ENCODE measurements around the gene CHD9.
"Not testable (repeated sequence)": the region's sequence is repeated elsewhere in the genome, so short reads cannot be mapped to it uniquely, and the experiment has no call there.

The CHD9 gene

GRCh38 chr16:53207810-53208752 is 153.3 kb downstream of the CHD9 start:
- peak; percentile 89 for DNase-seq (ENCODE audit: low spot score)

DNA sequence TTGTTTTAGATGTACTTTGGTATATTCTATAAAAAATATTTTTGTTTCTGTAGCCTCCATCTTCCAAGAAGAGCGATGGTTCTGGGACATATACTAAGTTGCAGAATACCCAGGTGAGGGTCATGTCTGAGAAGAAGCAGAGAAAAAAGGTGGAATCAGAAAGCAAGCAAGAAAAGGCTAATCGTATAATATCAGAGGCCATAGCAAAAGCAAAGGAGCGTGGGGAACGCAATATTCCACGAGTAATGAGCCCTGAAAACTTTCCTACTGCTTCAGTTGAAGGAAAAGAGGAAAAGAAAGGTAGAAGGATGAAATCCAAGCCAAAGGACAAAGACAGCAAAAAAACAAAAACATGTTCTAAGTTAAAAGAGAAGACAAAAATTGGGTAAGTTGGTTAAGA is 154.6 kb downstream of the CHD9 start:
- DNase-seq (ENCODE audit: low spot score) = no peak

DNA sequence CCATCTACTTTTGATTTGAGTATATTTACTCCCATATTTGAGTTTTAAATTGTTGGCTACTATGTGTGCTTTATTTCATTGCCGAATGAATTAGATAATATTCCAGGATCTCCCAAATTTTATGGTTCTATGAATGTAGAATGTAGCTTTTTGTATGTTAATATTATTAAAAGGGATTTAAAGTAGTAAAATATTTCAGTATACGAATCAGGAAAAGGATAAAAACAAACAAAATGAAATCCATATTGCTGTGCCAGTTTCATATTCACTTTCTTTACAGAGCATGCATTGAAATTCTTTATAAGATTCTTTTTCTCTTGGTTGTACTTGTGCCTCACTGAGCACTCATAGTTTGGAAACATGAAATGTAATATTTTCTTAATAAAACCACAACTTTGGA is 155.1 kb downstream of the CHD9 start:
- no peak for DNase-seq (ENCODE audit: low spot score)

DNA sequence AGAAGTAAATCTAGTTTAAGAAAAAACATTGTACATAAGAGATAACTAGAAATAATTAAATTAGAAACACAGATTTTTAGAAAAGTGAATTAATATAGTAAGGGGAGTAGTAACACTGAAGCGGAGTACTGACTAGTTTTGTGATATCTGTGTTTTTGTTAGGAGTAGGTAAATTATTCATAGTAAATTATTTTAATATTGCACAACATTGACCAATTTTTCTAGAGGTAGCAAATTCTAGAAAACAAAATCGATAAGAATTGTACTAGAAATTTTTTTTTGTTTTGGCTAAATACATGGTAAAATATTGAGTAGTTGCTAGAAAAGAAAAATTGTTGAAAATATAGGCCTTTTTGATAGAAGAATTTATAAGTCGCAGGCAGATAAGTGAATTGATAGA is 156.5 kb downstream of the CHD9 start:
- no peak for DNase-seq (ENCODE audit: low spot score)

GRCh38 chr16:53212893-53213223 is 158.1 kb downstream of the CHD9 start:
- no peak for DNase-seq (ENCODE audit: low spot score)

GRCh38 chr16:53213542-53213941 is 158.8 kb downstream of the CHD9 start:
- DNase-seq (ENCODE audit: low spot score) = no peak

DNA sequence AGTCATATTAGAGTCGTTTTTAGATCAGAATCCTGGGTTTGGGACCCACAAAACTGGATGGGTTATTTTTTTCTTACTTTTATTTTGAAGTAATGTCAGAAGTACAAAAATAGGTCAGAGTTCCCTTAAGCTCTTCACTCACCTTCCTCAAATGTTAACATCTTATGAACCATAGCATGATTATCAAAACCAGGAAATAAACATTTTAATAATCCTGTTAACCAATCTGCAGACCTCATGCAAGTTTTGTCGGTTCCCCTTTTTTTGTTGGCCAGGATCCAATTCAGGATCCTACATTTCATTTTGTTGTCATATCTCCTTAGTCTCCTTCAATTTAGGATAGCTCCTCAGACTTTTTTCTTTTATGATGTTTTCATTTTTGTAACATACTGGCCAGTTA is 162.0 kb downstream of the CHD9 start:
- DNase-seq (ENCODE audit: low spot score) = no peak

DNA sequence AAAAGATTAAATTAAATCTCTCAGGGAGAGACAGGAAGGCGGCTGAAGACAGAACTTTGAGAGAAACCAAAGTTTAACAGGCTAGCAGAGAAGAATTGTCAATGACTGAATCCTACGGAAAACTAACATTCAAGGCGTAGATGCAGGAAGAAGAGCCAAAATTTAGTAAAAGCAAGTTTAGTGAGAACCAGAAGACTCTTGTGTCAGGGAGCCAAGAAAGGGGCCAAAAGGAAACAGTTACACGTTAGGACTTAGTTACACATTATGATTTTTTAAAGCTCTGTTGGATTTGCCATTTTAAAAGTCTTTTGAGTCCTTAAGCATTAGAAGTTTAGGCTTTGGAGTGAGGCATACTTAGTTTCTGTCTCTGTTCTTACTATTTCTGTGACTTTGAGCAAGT is 164.6 kb downstream of the CHD9 start:
- DNase-seq (ENCODE audit: low spot score) = no peak

- no peak for DNase-seq (ENCODE audit: low spot score)
Measured at GRCh38 chr16:53219795-53220454, 165.1 kb downstream of the CHD9 start.

GRCh38 chr16:53220585-53220984 is 165.8 kb downstream of the CHD9 start:
- peak; percentile 45 for DNase-seq (ENCODE audit: low spot score)

DNA sequence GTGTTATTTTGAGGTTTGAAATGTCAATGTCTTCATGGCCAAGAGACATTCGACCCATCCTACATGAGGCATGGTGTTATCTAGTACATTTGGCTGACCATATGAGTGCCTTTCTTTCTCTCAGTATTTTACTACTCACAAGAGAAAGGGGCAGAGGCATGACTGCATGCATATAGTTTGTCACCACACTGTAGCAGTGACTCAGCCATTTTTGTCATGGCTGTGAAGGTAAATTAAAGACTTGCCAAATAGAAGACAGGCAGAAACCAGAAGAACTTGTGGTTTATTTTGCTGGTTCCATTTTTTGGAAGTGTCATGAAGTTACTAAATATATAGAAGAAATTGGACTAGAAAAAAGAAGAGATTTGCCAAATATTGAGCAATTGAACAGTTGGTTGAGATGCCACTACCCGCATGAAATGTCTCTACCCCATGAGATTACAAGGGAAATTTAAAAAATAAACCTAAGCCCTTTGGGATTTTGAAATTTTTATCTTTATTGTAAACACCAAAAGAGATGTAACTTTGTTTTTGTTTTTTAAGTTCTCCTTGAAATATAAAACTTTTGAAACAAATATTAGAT is 170.3 kb downstream of the CHD9 start:
- no peak for DNase-seq (ENCODE audit: low spot score)

- no peak for DNase-seq (ENCODE audit: low spot score)
Measured at GRCh38 chr16:53232826-53233529, 178.2 kb downstream of the CHD9 start.

DNA sequence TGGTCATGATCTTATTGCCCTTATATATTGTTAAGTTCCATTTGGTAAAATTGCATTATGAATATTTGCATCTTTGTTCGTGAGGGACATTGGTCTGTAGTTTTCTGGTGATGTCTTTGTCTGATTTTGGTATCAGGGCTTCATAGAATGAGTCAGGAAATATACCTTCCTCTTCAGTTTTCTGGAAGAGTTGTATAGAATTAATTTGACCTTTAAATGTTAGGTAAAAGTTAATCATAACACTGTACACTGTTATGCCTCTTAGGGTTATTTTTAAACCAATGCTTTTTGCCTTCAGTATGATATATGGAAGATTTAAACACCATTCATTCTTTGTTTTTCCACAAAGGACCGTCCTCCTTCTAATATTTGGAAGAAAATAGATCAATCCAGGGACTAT is 180.0 kb downstream of the CHD9 start:
- DNase-seq (ENCODE audit: low spot score) = no peak

DNA sequence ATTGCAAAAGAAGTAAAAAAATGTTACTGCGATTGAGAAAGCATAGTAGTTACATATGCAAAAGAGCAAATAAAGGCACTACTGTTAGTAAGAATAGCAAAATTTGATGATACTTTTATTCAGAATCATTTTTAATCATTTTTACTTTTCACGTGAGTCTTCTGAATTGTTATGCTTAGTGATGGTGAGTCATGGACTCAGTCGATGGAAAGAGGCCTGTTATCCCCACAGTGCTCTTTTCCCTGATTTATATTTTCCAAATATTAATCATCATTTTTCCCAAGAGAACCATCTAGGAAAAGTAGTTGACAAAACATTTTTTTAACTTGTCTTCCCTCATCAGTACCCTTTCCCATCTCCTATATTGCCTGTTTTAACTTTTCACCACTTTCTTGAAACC is 181.1 kb downstream of the CHD9 start:
- DNase-seq (ENCODE audit: low spot score) = no peak

- DNase-seq (ENCODE audit: low spot score) = no peak
Measured at GRCh38 chr16:53249331-53249730, 194.5 kb downstream of the CHD9 start.

- no peak for DNase-seq (ENCODE audit: low spot score)
Measured at GRCh38 chr16:53257001-53257400, 202.2 kb downstream of the CHD9 start.

GRCh38 chr16:53258809-53259208 is 204.0 kb downstream of the CHD9 start:
- DNase-seq (ENCODE audit: low spot score) = no peak

GRCh38 chr16:53261276-53261675 is 206.5 kb downstream of the CHD9 start:
- no peak for DNase-seq (ENCODE audit: low spot score)

GRCh38 chr16:53262645-53263044 is 207.9 kb downstream of the CHD9 start:
- DNase-seq (ENCODE audit: low spot score) = no peak

- DNase-seq (ENCODE audit: low spot score) = no peak
Measured at GRCh38 chr16:53266156-53266555, 211.4 kb downstream of the CHD9 start.

GRCh38 chr16:53278498-53278897 is 223.7 kb downstream of the CHD9 start:
- not testable (repeated sequence) for DNase-seq (ENCODE audit: low spot score)

- no peak for DNase-seq (ENCODE audit: low spot score)
Measured at GRCh38 chr16:53281280-53281679, 226.5 kb downstream of the CHD9 start.

- DNase-seq (ENCODE audit: low spot score) = no peak
Measured at GRCh38 chr16:53281859-53282258, 227.1 kb downstream of the CHD9 start.

Data from globus pallidus (tissue), 1 donor.